Measurements from ENCODE around the gene BRD1.

DNA sequence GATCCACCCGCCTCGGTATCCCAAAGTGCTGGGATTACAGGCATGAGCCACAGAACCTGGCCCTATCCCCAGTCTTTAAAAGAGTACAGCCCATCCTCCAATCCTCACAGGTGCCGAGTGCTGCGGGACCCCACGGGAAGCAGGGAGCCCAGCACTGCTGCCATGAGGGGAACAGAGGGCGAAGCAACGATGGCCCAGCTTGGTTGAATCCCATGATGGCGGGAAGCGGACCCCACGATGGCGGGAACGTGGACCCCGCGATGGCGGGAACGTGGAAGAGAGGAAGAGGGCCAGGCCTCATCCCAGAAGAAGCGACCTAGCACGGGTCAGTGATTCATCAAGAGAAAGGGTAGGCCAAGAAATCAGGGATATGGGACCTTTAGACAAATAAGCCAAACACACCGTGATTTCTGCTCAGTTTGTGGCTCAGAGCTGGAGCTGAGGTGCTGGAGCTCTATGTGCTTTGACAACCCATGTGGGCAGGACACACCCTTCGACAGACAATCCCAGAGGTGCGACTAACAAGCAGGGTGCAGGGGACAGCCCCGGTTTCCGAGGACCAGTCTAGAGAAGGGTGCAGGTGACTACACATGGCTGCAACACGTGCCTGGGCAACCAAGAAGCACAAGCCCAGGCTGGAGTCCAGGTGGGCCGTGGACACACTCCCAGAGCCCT, 30.9 kb downstream of the BRD1 start:
- no peak for TF ChIP-seq EP300 (IDR thresholded peaks at IDR 0.05)
- TF ChIP-seq, protein P1, sequence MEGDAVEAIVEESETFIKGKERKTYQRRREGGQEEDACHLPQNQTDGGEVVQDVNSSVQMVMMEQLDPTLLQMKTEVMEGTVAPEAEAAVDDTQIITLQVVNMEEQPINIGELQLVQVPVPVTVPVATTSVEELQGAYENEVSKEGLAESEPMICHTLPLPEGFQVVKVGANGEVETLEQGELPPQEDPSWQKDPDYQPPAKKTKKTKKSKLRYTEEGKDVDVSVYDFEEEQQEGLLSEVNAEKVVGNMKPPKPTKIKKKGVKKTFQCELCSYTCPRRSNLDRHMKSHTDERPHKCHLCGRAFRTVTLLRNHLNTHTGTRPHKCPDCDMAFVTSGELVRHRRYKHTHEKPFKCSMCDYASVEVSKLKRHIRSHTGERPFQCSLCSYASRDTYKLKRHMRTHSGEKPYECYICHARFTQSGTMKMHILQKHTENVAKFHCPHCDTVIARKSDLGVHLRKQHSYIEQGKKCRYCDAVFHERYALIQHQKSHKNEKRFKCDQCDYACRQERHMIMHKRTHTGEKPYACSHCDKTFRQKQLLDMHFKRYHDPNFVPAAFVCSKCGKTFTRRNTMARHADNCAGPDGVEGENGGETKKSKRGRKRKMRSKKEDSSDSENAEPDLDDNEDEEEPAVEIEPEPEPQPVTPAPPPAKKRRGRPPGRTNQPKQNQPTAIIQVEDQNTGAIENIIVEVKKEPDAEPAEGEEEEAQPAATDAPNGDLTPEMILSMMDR (IDR thresholded peaks at IDR 0.05), result no peak
- TF ChIP-seq POLR2A (IDR thresholded peaks at IDR 0.05), result no peak
- TF ChIP-seq POLR2AphosphoS5 (IDR thresholded peaks at IDR 0.05), result no peak

Measured in suprapubic skin (tissue), 4 donors.